Lung (tissue), 12 donors: ENCODE data around the gene SPINK2. TPM values are rescaled to one million over a fixed set of nuclear protein-coding genes. Genes with fewer than 3 reads are reported as not detected.
A peak's percentile ranks its signal among the peaks of the same experiment; 100 is the strongest.

Source experiments
- ATAC-seq: fragments of 200-7000 bp; cut with Tn5 transposase; one replicate; pipeline ENCODE4 v1.9.1; 2020; ENCODE audit warnings: moderate number of reproducible peaks; ENCODE audit not compliant: insufficient read depth, low FRiP score
- DNase-seq, 3 donors: peaks; one replicate each; pipeline ENCODE4 v3.0.0-alpha.2; 2013 to 2017
- H3K27ac ChIP-seq, 2 donors: one replicate each; pipeline ENCODE4 v1.5.1; 2013; ENCODE audit warnings: mild to moderate bottlenecking in 2 of 2, moderate library complexity in 2 of 2, control low read depth in 1 of 2, inconsistent platforms in 1 of 2, low read depth in 1 of 2, low read length in 1 of 2
- H3K27me3 ChIP-seq, 3 donors: one replicate each; pipeline ENCODE4 v1.5.1; 2013; ENCODE audit warnings: low read length in 2 of 3; ENCODE audit not compliant: control insufficient read depth in 3 of 3, insufficient read depth in 3 of 3
- H3K36me3 ChIP-seq, 4 donors: one replicate each; pipeline ENCODE4 v1.5.1; 2013; ENCODE audit warnings: low read length in 4 of 4, mild to moderate bottlenecking in 1 of 4, moderate library complexity in 1 of 4; ENCODE audit not compliant: control insufficient read depth in 4 of 4, insufficient read depth in 4 of 4
- H3K4me1 ChIP-seq, 5 donors: one replicate each; pipeline ENCODE4 v1.5.1; 2013; ENCODE audit warnings: low read length in 5 of 5, mild to moderate bottlenecking in 2 of 5, moderate library complexity in 1 of 5; ENCODE audit not compliant: control insufficient read depth in 5 of 5, insufficient read depth in 5 of 5
- H3K4me3 ChIP-seq: one replicate; pipeline ENCODE4 v1.5.1; 2013; ENCODE audit warnings: mild to moderate bottlenecking, control low read depth, moderate library complexity
- H3K9ac ChIP-seq, 2 donors: one replicate each; pipeline ENCODE4 v1.5.1; 2013; ENCODE audit warnings: low read length in 2 of 2, control low read depth in 1 of 2; ENCODE audit not compliant: insufficient read depth in 1 of 2
- H3K9me3 ChIP-seq, 4 donors: one replicate each; pipeline ENCODE4 v1.5.1; 2013; ENCODE audit warnings: low read length in 3 of 4, mild to moderate bottlenecking in 1 of 4, moderate library complexity in 1 of 4; ENCODE audit not compliant: control insufficient read depth in 4 of 4, insufficient read depth in 3 of 4
- CTCF ChIP-seq: IDR thresholded peaks from 2 replicates; pipeline ENCODE4 v1.5.1; 2012; ENCODE audit warnings: mild to moderate bottlenecking; ENCODE audit errors: control extremely low read depth, extremely low read depth
- WGBS, 2 donors: extraction: QIAGEN DNeasy Blood & Tissue Kit; methylation state at CpG; one replicate each; pipeline ENCODE4 v1.1.7; 2013; 5-methylcytosine and 5-hydroxymethylcytosine counted together
- polyA plus RNA-seq, 2 donors: library from polyadenylated mRNA; stranded (reverse); fragments of 200-250 nt; gene quantifications; one replicate each; pipeline ENCODE4 v1.2.1, GENCODE V29; 2013
- total RNA-seq, 2 donors: library from RNA; depleted of rRNA in 1 of 2; stranded (reverse); fragments of >200 nt in 1 of 2; gene quantifications; one replicate each; pipeline ENCODE4 v1.2.1, GENCODE V29; 2014 to 2021
- donor health status: control.
- donor health status: control.
- donor health status: Bipolar disorder and iron deficiency.
- donor health status: healthy.
- donor health status: DM: yes; HTN: yes; CAD: no.

The SPINK2 gene
- total and polyA plus RNA-seq, 4 donors = 0.91 TPM; not detected in 3

GRCh38 chr4:56843421-56843899, 22.0 kb upstream of the SPINK2 start:
- ATAC-seq = no peak
- Histone ChIP-seq H3K9ac (no peak overlapping the region), H3K27me3 (no peaks in the 10 kb centered on the region), H3K9me3 (no peaks in the 10 kb centered on the region), H3K4me1 (peaks cover 0 to 4% (median 0%) of the 10 kb centered on the region in 5 donors), H3K27ac (no peak overlapping the region), H3K36me3 (no peaks in the 10 kb centered on the region), H3K4me3 (no peak overlapping the region)
- 64% methylated on average over 13 of the region's 13 CpGs for WGBS, 2 donors
- peak; percentile 32 to 91 (median 75) for DNase-seq
- no peak for TF ChIP-seq CTCF

- no peak for DNase-seq
- WGBS, 2 donors = 77 to 84% methylated on average over 2 of the region's 2 CpGs
Measured at GRCh38 chr4:56840559-56840958, 19.1 kb upstream of the SPINK2 start.

GRCh38 chr4:56828784-56829535, 7.5 kb upstream of the SPINK2 start:
- no peak overlapping the region for H3K9ac ChIP-seq
- H3K36me3 ChIP-seq = no peaks in the 10 kb centered on the region
- 91 to 92% methylated on average over 1 of the region's 1 CpG for WGBS, 2 donors
- H3K27me3 ChIP-seq = no peaks in the 10 kb centered on the region
- DNase-seq (no peak), ATAC-seq (no peak)
- no peaks in the 10 kb centered on the region for H3K9me3 ChIP-seq
- H3K4me1 ChIP-seq = no peaks in the 10 kb centered on the region
- no peak overlapping the region for H3K27ac ChIP-seq
- no peak for TF ChIP-seq CTCF
- H3K4me3 ChIP-seq = no peak overlapping the region

More at GRCh38 chr4:56840559-56840958, 19.1 kb upstream of the SPINK2 start:
- TF ChIP-seq CTCF = no peak
- ATAC-seq = no peak
- Histone ChIP-seq H3K9me3 (no peaks in the 10 kb centered on the region), H3K27me3 (no peaks in the 10 kb centered on the region), H3K4me3 (no peak overlapping the region), H3K36me3 (no peaks in the 10 kb centered on the region), H3K27ac (no peak overlapping the region), H3K4me1 (peaks cover 0 to 4% (median 0%) of the 10 kb centered on the region in 5 donors), H3K9ac (no peak overlapping the region)
